GM18498 (cell line): ENCODE results near the gene PRPF40B.

Experiments used
- ATAC-seq: cut with Tn5 transposase; IDR thresholded peaks from one replicate; pipeline ENCODE4 v1.9.1; 2021; ENCODE audit warnings: mild to moderate bottlenecking, moderate library complexity; ENCODE audit not compliant: unreplicated experiment

Gene PRPF40B

DNA sequence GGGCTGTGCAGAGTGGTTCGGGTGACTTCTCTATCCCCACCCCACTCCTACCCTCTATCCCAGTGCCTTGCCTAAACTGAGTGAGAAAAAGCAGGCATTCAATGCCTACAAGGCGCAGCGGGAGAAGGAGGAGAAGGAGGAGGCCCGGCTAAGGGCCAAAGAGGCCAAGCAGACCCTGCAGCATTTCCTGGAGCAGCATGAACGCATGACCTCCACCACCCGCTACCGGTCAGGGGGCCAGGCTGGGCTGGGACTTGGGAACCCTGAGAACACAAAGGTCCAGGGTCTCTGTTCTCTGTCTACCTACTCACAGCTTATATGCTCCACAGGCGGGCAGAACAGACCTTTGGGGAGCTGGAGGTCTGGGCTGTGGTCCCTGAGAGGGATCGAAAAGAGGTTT is 11.7 kb downstream of the PRPF40B start:
- no peak for ATAC-seq

DNA sequence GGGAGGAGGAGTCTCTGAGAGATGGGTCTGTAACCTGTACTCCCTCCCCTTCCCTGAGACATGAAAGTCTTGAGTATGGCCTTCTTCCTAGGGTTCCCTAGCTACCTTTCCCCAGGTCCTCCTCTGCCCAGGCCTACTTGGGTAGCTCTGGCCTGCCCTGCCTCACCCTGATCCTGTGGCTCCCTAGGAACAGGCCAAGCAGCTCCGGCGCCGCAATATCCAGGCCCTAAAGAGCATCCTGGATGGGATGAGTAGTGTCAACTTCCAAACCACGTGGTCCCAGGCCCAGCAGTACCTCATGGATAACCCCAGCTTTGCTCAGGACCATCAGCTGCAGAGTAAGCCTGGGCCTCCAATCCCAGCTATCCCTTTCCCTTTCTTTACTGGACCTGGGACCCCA is 12.3 kb downstream of the PRPF40B start:
- no peak for ATAC-seq

DNA sequence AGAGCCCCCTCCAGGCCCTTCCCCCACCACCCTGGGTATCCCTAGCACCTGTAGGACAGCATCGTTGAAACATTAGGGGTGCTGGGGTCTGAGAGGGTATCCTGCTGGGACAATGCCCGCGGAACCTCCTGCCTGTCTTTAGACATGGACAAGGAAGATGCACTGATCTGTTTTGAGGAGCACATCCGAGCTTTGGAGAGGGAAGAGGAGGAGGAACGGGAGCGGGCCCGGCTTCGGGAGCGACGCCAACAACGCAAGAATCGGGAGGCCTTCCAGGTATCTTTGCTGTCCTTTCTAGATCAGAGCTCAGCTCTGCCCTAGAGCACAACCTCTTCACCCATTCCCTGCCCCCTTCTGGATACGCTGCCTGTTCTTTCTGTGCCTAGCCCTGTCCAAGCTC is 13.2 kb downstream of the PRPF40B start:
- ATAC-seq: no peak

DNA sequence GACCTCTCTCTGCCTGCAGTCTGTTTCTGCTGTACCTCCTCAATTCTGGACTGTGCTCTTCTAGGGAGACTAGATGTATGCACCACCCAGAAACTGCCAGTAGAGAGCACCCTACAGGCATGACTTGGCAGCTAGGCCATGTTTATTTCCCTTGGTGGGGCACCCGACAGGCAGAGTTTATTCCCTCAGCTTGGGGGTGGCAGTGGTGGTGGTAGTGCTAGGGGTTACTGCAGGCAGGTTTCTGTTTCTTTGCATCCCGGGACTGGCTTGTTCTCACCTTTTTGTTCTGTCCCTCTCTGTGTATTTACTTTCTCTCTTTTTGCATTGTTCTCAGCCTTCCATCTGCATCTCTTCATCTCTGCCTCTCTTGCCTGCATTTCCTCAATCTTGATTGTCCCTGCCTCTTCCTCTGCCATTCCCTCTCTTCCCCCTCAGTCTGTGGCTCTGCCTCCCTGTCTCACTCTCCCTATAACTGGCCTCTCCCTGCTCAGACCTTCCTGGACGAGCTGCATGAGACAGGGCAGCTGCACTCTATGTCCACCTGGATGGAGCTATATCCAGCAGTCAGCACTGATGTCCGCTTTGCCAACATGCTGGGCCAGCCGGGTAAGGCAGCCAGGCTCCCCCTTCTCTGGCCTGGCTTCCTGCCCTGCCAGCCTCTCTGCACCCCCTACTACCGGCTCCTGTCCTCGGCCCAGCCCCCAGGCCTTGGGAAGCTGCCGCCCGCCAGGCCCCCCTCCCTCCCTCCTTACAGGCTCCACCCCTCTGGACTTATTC is 13.8 kb downstream of the PRPF40B start:
- ATAC-seq: no peak

DNA sequence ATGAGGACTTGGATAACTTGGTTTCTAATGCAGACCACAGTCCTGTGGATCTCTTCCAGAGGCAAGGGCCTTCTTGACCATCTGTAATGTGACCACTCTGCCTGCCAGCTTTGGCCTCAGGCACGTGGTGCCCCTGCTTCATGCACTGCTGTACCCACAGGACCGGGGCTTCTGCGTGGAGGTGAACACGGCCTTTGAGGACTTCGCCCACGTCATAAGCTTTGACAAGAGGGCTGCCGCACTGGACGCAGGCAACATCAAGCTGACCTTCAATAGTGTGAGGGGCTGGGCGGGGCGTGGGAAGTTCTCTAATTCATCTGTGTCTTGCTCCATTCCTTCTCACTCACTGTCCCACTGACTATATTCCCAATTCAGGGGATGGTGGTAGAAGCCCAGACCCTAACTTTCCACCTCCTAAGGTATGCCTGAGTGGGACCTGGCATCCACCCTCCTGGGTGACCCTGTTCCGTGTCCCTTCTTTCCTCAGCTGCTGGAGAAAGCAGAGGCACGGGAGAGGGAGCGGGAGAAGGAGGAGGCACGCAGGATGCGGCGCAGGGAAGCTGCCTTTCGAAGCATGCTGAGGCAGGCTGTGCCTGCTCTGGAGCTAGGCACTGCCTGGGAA is 18.5 kb downstream of the PRPF40B start:
- ATAC-seq: no peak

DNA sequence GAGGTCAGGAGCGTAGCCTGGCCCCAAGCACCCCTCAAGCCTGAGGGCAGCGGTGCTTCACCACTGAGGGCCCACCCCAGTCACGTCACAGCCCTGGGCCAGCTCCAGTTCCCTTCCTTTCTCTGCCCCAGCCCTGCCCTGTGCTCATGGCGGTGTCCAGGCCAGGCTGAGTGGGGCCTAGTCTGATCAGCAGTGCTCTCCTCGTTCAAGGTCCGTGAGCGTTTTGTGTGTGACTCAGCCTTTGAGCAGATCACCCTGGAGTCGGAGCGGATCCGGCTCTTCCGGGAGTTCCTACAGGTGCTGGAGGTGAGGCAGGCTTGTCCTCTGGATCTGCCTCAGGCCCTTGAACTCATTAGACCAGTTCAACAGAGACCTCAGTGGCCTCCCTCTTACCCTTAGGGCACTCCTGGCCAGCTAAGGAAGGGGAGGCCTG is 19.0 kb downstream of the PRPF40B start:
- no peak for ATAC-seq

DNA sequence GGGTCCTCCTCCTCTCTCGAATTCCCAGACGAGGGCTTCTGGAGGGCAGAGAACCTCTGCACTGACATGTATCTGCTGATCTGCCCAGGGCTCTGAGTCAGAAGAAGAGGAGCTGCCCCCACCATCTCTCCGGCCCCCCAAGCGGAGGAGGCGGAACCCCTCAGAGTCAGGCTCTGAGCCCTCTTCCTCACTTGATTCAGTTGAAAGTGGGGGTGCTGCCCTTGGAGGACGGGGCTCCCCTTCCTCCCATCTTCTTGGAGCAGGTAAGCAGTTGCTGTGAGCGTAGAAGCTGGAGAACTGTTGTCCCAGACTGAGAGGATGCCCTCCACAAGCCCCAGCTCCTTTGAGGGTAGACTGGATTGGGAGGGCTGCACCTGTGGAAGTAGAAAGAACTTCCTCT is 19.8 kb downstream of the PRPF40B start:
- no peak for ATAC-seq

DNA sequence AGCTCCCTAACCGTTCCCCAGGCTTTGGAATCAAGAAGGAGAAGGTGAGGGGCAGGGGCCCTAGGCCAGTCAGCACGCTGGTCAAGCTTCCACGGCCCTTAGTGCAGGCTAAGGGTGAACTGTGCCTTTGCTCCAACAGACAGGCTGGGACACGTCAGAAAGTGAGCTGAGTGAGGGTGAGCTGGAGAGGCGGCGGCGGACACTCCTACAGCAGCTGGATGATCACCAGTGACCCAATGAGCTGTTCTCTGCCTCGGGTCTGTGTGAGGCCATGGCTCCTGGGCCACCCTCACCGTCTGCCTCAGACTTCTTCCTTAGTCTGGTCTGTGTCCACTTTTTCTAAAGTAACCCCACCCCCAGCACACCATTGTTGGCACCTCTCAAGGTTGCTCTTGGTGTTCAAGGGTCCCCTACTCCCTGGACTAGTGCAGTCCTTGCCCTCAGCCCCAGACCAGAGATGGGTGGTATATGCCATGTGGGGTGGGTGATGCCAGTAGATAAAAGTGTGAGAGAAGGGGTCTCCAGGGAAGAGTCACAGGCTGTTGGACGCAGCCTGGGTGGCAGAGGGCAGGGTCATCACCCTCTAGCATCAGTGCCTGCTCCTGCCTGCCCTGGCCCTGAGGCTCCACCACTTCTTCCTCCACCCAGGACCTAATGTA is 20.7 kb downstream of the PRPF40B start:
- no peak for ATAC-seq

DNA sequence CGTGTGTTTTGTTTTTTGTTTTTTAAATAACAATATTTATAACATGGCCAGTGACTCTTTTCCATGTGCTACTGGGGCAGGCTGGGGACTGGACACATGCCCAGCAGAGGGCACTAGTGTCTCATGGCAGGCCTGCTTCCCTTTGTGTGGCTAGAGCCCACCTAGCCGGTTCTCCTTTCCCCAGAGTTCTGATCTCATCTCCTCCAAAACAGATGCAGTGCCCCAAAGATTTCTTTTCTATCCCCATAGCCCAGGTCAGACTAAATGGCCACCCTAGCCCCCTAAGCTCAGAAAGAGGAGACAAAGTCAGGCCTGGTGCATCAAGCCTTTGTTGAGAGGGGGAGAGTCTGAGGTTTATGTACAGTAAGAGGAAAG is 21.2 kb downstream of the PRPF40B start:
- ATAC-seq: peak; percentile 50

DNA sequence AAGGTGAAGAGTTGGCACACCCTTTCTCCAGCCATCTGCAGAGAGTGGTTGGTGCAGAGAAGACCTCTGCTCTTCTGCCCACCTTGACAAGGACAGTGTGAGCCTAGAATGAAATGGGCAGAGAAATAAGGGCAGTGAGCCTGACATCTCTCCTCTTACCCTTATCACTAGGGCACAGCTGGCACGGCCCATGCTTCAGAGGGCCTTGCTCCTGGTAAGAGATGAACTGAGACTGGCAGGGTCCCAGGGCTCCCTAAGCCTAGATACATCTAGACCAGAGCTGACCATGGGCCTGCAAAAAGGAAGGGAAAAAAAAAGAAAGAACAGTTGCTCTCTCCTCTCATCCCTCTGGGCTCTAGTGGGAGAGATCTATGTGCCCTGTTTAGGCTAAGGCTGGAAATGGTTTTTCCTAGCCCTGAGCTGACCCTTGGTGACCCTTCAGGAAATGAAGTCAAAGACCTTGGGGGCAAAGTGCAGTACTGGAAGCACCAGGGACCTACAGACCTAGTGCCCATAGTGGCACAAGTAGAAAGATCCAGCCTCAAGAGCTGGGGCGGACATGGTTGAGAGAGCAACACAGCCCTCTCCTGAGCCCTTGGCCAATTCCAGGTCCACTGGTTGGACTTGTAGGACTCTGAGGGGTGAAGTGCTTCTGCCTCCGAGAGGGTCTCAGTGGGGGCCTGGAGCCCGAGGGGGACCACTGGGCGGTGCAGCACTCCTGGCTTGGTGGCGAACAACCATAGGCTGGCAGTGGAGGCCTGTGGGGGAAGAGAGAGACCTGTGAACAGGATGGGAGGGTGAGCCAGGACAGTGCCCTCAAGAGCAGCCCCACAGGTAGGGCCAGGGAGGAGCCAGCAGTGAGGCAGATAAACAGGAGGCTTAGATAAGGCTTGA is 22.0 kb downstream of the PRPF40B start:
- ATAC-seq: no peak

DNA sequence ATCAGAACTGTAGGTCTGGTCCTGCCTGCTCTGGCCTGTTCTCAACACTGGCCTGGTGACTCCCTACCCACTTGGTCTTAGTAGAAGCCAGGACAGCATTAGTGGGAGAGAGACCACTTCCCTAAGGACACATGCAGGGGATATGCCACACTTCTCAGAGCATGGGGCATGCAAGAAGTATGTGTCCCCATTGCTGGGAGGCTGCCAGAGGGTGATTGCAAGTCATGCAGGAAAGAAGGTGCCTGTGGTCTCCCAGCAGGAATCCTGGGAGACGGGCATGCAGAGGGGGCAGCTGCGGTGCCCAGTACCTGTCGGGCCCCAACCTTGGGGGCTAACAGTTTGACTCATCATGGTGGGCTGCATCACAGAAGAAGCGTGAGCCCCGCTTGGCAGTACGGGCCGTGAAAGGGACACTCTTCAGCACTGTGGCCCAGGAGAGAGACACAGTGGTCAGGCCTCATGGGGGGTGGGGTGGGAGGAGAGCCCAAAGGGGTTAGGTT is 23.0 kb downstream of the PRPF40B start:
- ATAC-seq: no peak

DNA sequence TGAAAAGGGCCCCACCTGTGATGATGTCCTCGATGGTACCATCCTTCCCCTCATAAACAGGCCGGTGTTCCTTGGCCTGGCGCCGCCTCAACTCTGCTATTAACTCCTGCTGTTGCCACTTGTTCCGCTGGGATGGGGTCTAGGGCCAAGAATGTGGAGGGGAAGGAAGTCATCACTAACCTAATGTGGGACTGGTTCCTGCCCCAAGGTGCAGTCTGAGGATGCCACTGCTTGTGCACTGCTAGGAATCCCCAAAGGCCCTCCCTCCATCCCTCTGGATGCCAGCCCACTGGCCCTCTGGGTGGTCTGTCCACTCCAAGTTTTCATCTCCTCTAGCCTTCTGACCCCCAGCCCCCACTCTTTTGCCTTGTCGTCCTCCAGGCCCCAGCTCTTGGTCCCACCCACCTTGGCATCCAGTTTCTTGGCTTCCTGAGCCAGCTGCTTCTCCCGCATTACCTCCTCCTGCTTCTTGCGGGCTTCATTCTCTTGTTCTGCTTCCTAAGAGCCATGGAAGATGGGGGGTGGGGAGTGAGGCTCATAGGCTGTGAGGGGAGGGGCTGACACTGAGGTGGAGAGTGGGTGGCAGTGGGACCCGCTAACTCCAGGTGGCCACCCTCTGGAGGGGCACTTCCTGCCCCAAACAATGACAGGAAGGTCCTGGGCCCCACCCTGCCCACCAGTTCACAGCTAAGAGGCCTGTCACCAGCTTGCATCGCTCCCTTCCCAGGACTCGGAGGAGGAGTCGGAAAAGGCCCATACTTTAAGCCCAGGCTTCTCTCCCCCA is 23.7 kb downstream of the PRPF40B start:
- ATAC-seq: no peak

DNA sequence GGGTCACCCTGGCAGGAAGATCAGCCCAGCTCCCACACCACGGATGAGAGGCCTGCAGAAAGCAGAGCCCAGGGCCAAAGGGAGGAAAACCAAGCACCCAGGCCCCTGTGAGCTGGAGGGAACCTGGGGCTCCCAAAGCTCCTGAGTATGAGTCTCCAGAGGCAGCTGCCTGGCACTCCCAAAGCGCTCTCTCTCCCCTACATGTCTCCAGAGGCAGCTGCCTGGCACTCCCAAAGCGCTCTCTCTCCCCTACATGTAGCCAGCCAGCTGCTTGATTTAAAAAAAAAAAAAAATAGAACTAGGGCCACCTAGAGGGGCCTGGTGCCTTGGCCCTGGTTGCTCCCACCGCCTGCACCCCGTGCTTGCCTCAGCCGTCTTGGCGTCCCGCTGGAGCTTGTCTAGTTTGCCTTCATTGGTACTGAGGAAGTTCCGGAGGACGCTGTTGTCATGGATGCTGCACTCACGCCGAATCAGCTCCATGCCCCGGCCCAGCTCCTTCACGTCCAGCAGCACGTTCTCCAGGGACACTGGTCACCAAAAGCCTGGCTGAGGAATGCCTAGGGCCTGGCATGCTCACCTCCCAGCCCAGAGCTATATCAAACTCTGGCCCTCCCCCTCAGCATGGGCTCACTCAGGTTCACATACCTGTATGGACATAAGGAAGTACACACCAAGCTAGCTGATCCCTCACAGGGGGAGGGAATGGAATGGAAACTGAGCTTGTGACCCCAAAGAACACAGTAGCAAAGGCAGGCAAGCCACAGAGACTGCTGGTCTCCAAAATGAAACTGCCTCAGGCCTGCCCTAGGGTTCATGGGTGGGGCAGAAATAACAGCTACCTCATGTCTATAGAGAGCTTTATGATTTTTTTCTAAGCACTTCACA is 24.7 kb downstream of the PRPF40B start:
- no peak for ATAC-seq

DNA sequence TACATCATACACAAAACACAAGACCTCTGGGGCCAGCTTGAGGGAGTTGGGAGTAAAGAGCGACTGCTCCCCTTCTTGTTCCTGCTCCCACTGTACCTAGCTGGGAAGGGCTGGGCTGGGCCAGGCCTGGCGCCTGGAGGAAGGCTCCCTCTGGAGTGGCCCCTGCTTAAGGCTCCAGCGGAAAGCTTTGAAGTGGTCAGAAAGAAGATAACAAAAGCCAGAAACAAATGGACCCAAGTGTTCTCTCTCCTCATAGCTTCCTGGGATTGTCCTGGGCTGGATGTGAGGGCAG is 25.3 kb downstream of the PRPF40B start:
- no peak for ATAC-seq

DNA sequence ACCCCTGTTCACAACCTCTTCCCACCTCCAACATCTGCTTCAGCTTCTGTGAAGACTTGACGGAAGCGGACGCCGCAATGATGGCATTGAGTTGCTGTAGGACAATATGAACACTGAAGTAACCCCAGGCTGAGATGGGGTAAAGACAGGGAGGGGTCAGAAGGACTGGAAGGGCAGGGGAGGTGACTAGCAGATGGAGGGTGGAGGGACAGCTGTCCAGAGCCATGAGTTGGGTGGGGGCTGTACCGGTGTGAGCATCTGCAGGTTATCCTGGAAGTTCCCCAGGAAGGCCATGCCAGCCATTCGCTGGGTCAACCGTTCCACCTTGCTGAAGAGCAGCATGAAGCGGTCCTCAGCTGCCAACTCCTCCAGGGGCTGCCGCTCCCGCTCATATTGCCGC is 26.1 kb downstream of the PRPF40B start:
- ATAC-seq: no peak

DNA sequence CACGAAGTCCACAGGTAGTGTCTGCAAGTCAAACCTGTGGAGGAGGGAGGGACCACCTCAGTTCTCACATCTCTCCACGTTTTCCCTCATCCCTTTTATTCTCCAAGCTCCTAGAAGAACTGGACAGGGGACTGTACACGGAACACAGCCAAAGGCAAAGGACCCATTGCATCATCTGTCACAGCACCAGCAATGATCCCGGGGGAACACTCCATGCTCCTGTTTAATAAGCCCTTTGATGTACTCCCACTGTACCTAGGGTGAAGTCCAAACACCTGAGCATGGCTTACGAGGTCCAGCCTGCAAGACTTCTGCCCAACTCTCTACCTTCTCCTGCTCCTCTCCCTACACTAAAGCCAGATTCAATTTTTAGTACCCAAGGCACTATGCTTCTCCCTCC is 26.5 kb downstream of the PRPF40B start:
- no peak for ATAC-seq

DNA sequence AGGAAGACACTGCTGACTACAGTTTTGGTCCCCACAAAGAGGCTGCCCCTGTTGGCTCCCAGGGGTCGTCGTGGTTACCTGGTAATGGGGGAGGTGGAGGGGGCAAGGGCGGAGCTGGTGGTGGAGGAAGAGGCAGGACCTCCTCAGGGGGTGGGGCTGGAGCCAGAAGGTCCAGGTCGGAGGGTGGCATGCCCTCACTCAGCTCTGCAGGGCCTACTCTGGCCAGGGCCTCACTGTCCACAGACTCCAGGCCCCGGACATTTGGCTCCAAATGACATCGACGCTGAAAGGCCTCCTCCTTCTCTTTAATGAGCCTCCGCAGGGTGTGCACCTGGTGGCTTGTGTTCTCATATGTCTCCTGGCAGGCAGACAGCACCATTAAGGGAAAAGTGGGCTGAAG is 28.5 kb downstream of the PRPF40B start:
- no peak for ATAC-seq

DNA sequence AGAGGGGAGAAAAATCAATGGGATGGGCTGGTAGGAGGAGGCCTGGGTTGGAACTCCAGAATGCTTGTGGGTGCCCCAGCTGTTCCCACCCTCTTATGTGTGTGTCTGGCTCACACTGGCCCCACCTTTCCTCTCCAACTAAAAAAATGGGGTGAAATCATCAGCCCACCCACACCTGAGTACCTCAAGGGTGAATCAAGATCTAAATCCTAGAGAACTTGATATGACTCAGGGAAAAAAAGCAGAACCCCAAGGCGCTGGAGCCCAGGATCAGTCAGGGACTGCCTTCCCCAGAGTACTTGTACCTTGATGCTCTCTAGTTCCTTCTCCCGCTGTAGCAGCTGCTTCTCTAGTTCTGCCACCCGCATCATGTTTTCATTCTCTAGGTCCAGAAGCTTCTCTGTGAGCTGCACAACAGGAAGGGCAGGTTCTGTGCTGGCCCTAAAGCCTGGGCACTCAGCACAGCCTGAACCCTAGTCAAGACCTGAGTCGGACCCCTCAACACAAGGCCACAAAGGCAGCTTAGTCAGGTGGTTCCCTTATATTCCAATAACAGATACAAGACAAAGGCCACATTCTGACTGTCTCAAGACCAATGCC is 29.7 kb downstream of the PRPF40B start:
- no peak for ATAC-seq

DNA sequence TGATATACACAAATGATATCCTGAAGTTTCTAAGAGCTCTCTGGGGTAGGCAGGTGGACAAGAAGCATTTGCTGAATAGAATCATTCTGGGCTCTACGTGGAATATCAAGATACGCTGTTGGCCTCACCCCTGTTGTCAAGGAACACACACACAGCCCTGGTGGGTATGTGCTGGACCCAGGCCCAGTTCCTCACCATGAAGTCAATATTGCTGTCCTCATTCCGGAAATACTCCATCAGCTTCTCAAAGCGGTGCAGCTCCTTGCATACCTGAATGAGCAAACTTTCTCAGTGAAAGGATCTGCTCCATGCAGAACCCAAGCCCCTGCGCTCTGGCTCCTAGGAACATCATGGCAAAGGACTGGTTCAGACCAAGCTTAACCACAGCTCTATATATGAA is 31.4 kb downstream of the PRPF40B start:
- ATAC-seq: no peak
